Mesenchymal stem cell (in vitro differentiated cells and primary cell): ENCODE data around the gene PHF1.

Experiments used
- DNase-seq: peaks from one replicate; pipeline ENCODE4 v3.0.0-alpha.2; 2013
- H2AFZ ChIP-seq: one replicate; pipeline ENCODE4 v1.6.1; 2013; ENCODE audit warnings: low read depth, mild to moderate bottlenecking, control low read depth, inconsistent platforms, low read length, moderate library complexity
- H2AK5ac ChIP-seq: 2 replicates; pipeline ENCODE4 v1.6.1; 2013; ENCODE audit warnings: low read length, moderate library complexity, mild to moderate bottlenecking, inconsistent platforms; ENCODE audit not compliant: severe bottlenecking
- H2BK120ac ChIP-seq: one replicate; pipeline ENCODE4 v1.6.1; 2013; ENCODE audit warnings: low read depth, mild to moderate bottlenecking, inconsistent platforms, low read length, moderate library complexity
- H2BK12ac ChIP-seq, 2 experiments: one replicate each; pipeline ENCODE4 v1.6.1; 2013; ENCODE audit warnings: inconsistent platforms in 2 of 2, low read length in 2 of 2, mild to moderate bottlenecking in 2 of 2, moderate library complexity in 2 of 2, control low read depth in 1 of 2
- H2BK15ac ChIP-seq: one replicate; pipeline ENCODE4 v1.6.1; 2013; ENCODE audit warnings: mild to moderate bottlenecking, low read depth, inconsistent platforms; ENCODE audit not compliant: poor library complexity, severe bottlenecking
- H2BK5ac ChIP-seq: 2 replicates; pipeline ENCODE4 v1.6.1; 2013; ENCODE audit warnings: low read depth, mild to moderate bottlenecking, low read length, control low read depth, inconsistent platforms; ENCODE audit not compliant: poor library complexity, severe bottlenecking
- H3K14ac ChIP-seq, 2 experiments: one replicate each; pipeline ENCODE4 v1.6.1; 2013; ENCODE audit warnings: inconsistent platforms in 2 of 2, low read length in 2 of 2, control low read depth in 1 of 2, mild to moderate bottlenecking in 1 of 2, moderate library complexity in 1 of 2
- H3K18ac ChIP-seq, 2 experiments: one replicate each; pipeline ENCODE4 v1.6.1; 2013; ENCODE audit warnings: inconsistent platforms in 2 of 2, low read length in 2 of 2, control low read depth in 1 of 2, low read depth in 1 of 2, mild to moderate bottlenecking in 1 of 2
- H3K23ac ChIP-seq, 2 experiments: one replicate each; pipeline ENCODE4 v1.6.1; 2013; ENCODE audit warnings: inconsistent platforms in 2 of 2, low read length in 2 of 2, mild to moderate bottlenecking in 2 of 2, moderate library complexity in 2 of 2, control low read depth in 1 of 2
- H3K27ac ChIP-seq: 2 replicates; pipeline ENCODE4 v1.5.1; 2013; ENCODE audit warnings: mild to moderate bottlenecking, moderate library complexity, low read length, control low read depth, inconsistent platforms; ENCODE audit not compliant: poor library complexity, severe bottlenecking
- H3K27me3 ChIP-seq, 2 experiments: 2 replicates each; pipeline versions ENCODE4 v1.6.1 to v1.7.0; 2013; ENCODE audit warnings: low read length in 2 of 2, mild to moderate bottlenecking in 2 of 2, moderate library complexity in 2 of 2, control low read depth in 1 of 2, inconsistent platforms in 1 of 2; ENCODE audit not compliant: control insufficient read depth in 1 of 2, insufficient read depth in 1 of 2
- H3K36me3 ChIP-seq, 2 experiments: 2 replicates each; pipeline versions ENCODE4 v1.6.1 to v1.7.0; 2013; ENCODE audit warnings: low read length in 2 of 2, control low read depth in 1 of 2, inconsistent platforms in 1 of 2, low read depth in 1 of 2, mild to moderate bottlenecking in 1 of 2; ENCODE audit not compliant: insufficient read depth in 2 of 2, control insufficient read depth in 1 of 2
- H3K4ac ChIP-seq, 2 experiments: one replicate each; pipeline ENCODE4 v1.6.1; 2013; ENCODE audit warnings: inconsistent platforms in 2 of 2, low read length in 2 of 2, mild to moderate bottlenecking in 2 of 2, moderate library complexity in 2 of 2, control low read depth in 1 of 2, low read depth in 1 of 2
- H3K4me1 ChIP-seq: 2 replicates; pipeline ENCODE4 v1.6.1; 2013; ENCODE audit warnings: low read depth, low read length, control low read depth; ENCODE audit not compliant: control insufficient read depth, insufficient read depth
- H3K4me2 ChIP-seq: 2 replicates; pipeline ENCODE4 v1.6.1; 2013; ENCODE audit warnings: low read length, mild to moderate bottlenecking, inconsistent platforms; ENCODE audit not compliant: poor library complexity, severe bottlenecking
- H3K4me3 ChIP-seq, 2 experiments: 2 replicates each; pipeline versions ENCODE4 v1.5.1 to v1.7.0; 2013; ENCODE audit warnings: low read length in 2 of 2, mild to moderate bottlenecking in 2 of 2, control low read depth in 1 of 2, low read depth in 1 of 2; ENCODE audit not compliant: insufficient read depth in 1 of 2
- H3K79me1 ChIP-seq: replicated peaks from 2 replicates; pipeline ENCODE4 v1.6.1; 2013; ENCODE audit warnings: mild to moderate bottlenecking, control low read depth, low read length, inconsistent platforms; ENCODE audit not compliant: poor library complexity, severe bottlenecking
- H3K9ac ChIP-seq: 2 replicates; pipeline ENCODE4 v1.7.0; 2013; ENCODE audit warnings: mild to moderate bottlenecking, low read length, moderate library complexity
- H3K9me3 ChIP-seq: 2 replicates; pipeline ENCODE4 v1.7.0; 2013; ENCODE audit warnings: mild to moderate bottlenecking, low read length; ENCODE audit not compliant: control insufficient read depth
- H4K8ac ChIP-seq: one replicate; pipeline ENCODE4 v1.6.1; 2013; ENCODE audit warnings: inconsistent platforms, mild to moderate bottlenecking, low read length, moderate library complexity
- H4K91ac ChIP-seq: one replicate; pipeline ENCODE4 v1.6.1; 2013; ENCODE audit warnings: mild to moderate bottlenecking, low read length, inconsistent platforms
- whole genome bisulfite sequencing: methylation state at CpG from one replicate; pipeline ENCODE4 v1.1.7; 2013; ENCODE audit warnings: mixed read lengths; 5-methylcytosine and 5-hydroxymethylcytosine counted together

Gene PHF1

GRCh38 chr6:33443619-33444504 lies 33.0 kb downstream of the PHF1 start:
- no peak overlapping the region for H3K4ac ChIP-seq
- no peak overlapping the region for H3K4me3 ChIP-seq
- WGBS: 97% methylated on average over 18 of the region's 18 CpGs

DNA sequence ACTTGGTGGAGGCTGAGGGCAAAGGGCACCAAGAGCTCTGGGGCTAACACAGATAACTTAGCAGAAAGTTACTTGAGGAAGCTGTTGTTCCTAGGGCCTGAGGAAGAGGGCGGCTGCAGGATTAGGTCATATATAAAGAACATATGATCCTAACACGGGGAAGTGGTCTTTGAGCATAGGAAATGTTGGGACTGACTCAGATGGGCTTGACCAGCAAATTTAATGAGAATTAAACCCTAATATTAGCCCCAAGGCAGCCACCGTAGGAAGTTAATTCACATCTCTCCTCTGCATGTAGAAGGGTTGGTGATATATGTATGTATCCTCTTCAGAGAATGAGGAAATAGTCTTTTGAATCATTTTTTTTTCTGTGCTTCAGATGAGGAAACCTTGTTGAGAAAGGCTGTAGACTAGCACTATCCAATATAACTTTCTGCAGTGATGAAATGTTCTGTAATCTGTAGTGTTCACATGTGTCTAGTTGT lies 34.3 kb downstream of the PHF1 start:
- no peak overlapping the region for H3K4me2 ChIP-seq
- H2BK120ac ChIP-seq: no peak overlapping the region
- no peak overlapping the region for H3K9ac ChIP-seq
- no peak overlapping the region for H2AFZ ChIP-seq
- H2BK15ac ChIP-seq: no peak overlapping the region
- H3K79me1 ChIP-seq: peaks cover 25% of the 10 kb centered on the region
- WGBS: 88% methylated on average over 3 of the region's 3 CpGs
- H3K14ac ChIP-seq: no peak overlapping the region
- DNase-seq: no peak
- no peak overlapping the region for H3K4ac ChIP-seq
- H3K23ac ChIP-seq: no peak overlapping the region
- no peaks in the 10 kb centered on the region for H3K9me3 ChIP-seq
- no peak overlapping the region for H3K27ac ChIP-seq
- H3K18ac ChIP-seq: no peak overlapping the region
- H2AK5ac ChIP-seq: no peak overlapping the region
- H3K36me3 ChIP-seq: peaks cover 83 to 93% of the 10 kb centered on the region in 2 experiments
- H3K4me1 ChIP-seq: no peaks in the 10 kb centered on the region
- H3K27me3 ChIP-seq: no peaks in the 10 kb centered on the region
- no peak overlapping the region for H4K91ac ChIP-seq
- no peak overlapping the region for H3K4me3 ChIP-seq
- no peak overlapping the region for H4K8ac ChIP-seq
- no peak overlapping the region for H2BK12ac ChIP-seq
- H2BK5ac ChIP-seq: no peak overlapping the region

More at GRCh38 chr6:33443619-33444504, 33.0 kb downstream of the PHF1 start:
- H2AK5ac ChIP-seq: no peak overlapping the region
- H2BK5ac ChIP-seq: no peak overlapping the region
- no peak overlapping the region for H4K91ac ChIP-seq
- H3K18ac ChIP-seq: no peak overlapping the region
- no peak overlapping the region for H3K9ac ChIP-seq
- H3K27me3 ChIP-seq: no peaks in the 10 kb centered on the region
- H2BK12ac ChIP-seq: no peak overlapping the region
- H3K79me1 ChIP-seq: peaks cover 24% of the 10 kb centered on the region
- H3K36me3 ChIP-seq: peaks cover 80 to 91% of the 10 kb centered on the region in 2 experiments
- H2AFZ ChIP-seq: no peak overlapping the region
- H4K8ac ChIP-seq: no peak overlapping the region
- no peak overlapping the region for H2BK120ac ChIP-seq
- H3K4me1 ChIP-seq: no peaks in the 10 kb centered on the region
- DNase-seq: no peak
- no peak overlapping the region for H3K27ac ChIP-seq
- H3K4me2 ChIP-seq: no peak overlapping the region
- H3K14ac ChIP-seq: no peak overlapping the region
- H2BK15ac ChIP-seq: no peak overlapping the region
- no peaks in the 10 kb centered on the region for H3K9me3 ChIP-seq
- H3K23ac ChIP-seq: no peak overlapping the region

GRCh38 chr6:33446356-33446755 lies 35.5 kb downstream of the PHF1 start:
- Histone ChIP-seq H4K8ac (no peak overlapping the region), H3K9me3 (no peaks in the 10 kb centered on the region), H3K18ac (no peak overlapping the region), H3K4ac (no peak overlapping the region), H3K36me3 (peaks cover 72 to 82% of the 10 kb centered on the region in 2 experiments), H3K14ac (no peak overlapping the region), H2AK5ac (no peak overlapping the region), H2BK12ac (no peak overlapping the region), H2AFZ (no peak overlapping the region), H3K9ac (no peak overlapping the region), H4K91ac (no peak overlapping the region), H3K79me1 (peaks cover 25% of the 10 kb centered on the region), H2BK5ac (no peak overlapping the region), H3K4me3 (no peak overlapping the region), H3K23ac (no peak overlapping the region), H3K27ac (no peak overlapping the region), H2BK15ac (no peak overlapping the region), H2BK120ac (no peak overlapping the region), H3K4me2 (no peak overlapping the region), H3K4me1 (no peaks in the 10 kb centered on the region), H3K27me3 (no peaks in the 10 kb centered on the region)
- 97% methylated on average over 10 of the region's 10 CpGs for WGBS
- DNase-seq: no peak

- Histone ChIP-seq H2BK5ac (no peak overlapping the region), H2BK15ac (no peak overlapping the region), H3K9me3 (no peaks in the 10 kb centered on the region), H2BK12ac (no peak overlapping the region), H3K18ac (no peak overlapping the region), H4K91ac (no peak overlapping the region), H3K9ac (no peak overlapping the region), H4K8ac (no peak overlapping the region), H3K4me2 (no peak overlapping the region), H3K14ac (no peak overlapping the region), H2AFZ (no peak overlapping the region), H3K23ac (no peak overlapping the region), H3K27me3 (no peaks in the 10 kb centered on the region), H3K4me1 (peaks cover 7% of the 10 kb centered on the region), H3K79me1 (peaks cover 43% of the 10 kb centered on the region), H3K36me3 (peaks cover 49 to 52% of the 10 kb centered on the region in 2 experiments), H3K4ac (no peak overlapping the region), H3K4me3 (no peak overlapping the region), H2AK5ac (no peak overlapping the region), H3K27ac (no peak overlapping the region), H2BK120ac (no peak overlapping the region)
- 91% methylated on average over 3 of the region's 3 CpGs for WGBS
- DNase-seq: no peak
Observed at GRCh38 chr6:33450434-33450833, 39.6 kb downstream of the PHF1 start.
